Glutamatergic neuron (in vitro differentiated cells): ENCODE results near the gene SMIM20. TPM values are rescaled to one million over a fixed set of nuclear protein-coding genes. Genes with fewer than 3 reads are reported as not detected.

Experiments used
- DNase-seq: peaks from one replicate; pipeline ENCODE4 v3.0.0; 2022
- H3K27ac Mint-ChIP-seq: one replicate; pipeline ENCODE4 v1.8.0; 2020; ENCODE audit warnings: mild to moderate bottlenecking, mixed read lengths, inconsistent platforms; ENCODE audit not compliant: unreplicated experiment
- H3K27me3 Mint-ChIP-seq: one replicate; pipeline ENCODE4 v1.8.0; 2020; ENCODE audit warnings: mild to moderate bottlenecking, moderate library complexity, mixed read lengths, inconsistent platforms; ENCODE audit not compliant: unreplicated experiment
- H3K36me3 Mint-ChIP-seq: one replicate; pipeline ENCODE4 v1.8.0; 2020; ENCODE audit warnings: mild to moderate bottlenecking, mixed read lengths, inconsistent platforms; ENCODE audit not compliant: unreplicated experiment
- H3K4me1 Mint-ChIP-seq: one replicate; pipeline ENCODE4 v1.8.0; 2020; ENCODE audit warnings: mild to moderate bottlenecking, low read depth, mixed read lengths, inconsistent platforms; ENCODE audit not compliant: unreplicated experiment
- H3K4me3 Mint-ChIP-seq: one replicate; pipeline ENCODE4 v1.8.0; 2020; ENCODE audit warnings: mild to moderate bottlenecking, mixed read lengths, inconsistent platforms; ENCODE audit not compliant: unreplicated experiment
- H3K9me3 Mint-ChIP-seq: one replicate; pipeline ENCODE4 v1.8.0; 2020; ENCODE audit warnings: mild to moderate bottlenecking, moderate library complexity, mixed read lengths, inconsistent platforms; ENCODE audit not compliant: unreplicated experiment
- total RNA-seq: library from RNA; stranded (reverse); fragmentation: NEBNext Ultra II Directional; extraction: Animal tissue kit (Norgen Biotek cat#: 25700); gene quantifications from one replicate; pipeline ENCODE4 v1.2.1, GENCODE V29; 2021; ENCODE audit not compliant: unreplicated experiment
- TF ChIP-seq, protein P1 (sequence below): fragments of 200-600 bp; sonication (generic); IDR thresholded peaks from one replicate; pipeline ENCODE4 v1.5.0; 2021; ENCODE audit not compliant: partially characterized antibody, unreplicated experiment

The SMIM20 gene
- total RNA-seq, 1 donor from 2014 or later = 19.6 TPM

DNA sequence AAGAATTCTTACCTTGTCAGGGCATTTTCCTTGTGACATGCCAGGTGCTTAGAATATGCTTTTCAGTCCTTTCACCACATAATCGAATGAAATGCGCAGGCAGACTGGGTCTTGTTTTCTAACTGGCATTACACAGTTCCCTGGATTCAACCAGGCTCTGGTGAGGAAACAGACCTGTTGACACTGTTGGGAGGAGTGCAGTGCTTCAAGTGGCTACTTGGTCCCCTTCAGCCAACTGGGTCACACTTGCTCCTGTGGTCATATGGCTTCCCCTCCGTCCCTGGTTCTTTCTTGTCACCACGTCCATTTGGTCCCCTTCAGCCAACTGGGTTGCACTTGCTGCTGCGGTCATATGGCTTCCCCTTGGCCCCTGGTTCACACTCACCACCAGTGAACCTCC is 9.7 kb downstream of the SMIM20 start:
- Mint-ChIP-seq H3K4me1 (peaks cover 4% of the 10 kb centered on the region), H3K27me3 (no peaks in the 10 kb centered on the region), H3K4me3 (no peak overlapping the region), H3K27ac (no peak overlapping the region), H3K36me3 (no peaks in the 10 kb centered on the region), H3K9me3 (peaks cover 2% of the 10 kb centered on the region)
- DNase-seq = no peak
- TF ChIP-seq, protein P1, sequence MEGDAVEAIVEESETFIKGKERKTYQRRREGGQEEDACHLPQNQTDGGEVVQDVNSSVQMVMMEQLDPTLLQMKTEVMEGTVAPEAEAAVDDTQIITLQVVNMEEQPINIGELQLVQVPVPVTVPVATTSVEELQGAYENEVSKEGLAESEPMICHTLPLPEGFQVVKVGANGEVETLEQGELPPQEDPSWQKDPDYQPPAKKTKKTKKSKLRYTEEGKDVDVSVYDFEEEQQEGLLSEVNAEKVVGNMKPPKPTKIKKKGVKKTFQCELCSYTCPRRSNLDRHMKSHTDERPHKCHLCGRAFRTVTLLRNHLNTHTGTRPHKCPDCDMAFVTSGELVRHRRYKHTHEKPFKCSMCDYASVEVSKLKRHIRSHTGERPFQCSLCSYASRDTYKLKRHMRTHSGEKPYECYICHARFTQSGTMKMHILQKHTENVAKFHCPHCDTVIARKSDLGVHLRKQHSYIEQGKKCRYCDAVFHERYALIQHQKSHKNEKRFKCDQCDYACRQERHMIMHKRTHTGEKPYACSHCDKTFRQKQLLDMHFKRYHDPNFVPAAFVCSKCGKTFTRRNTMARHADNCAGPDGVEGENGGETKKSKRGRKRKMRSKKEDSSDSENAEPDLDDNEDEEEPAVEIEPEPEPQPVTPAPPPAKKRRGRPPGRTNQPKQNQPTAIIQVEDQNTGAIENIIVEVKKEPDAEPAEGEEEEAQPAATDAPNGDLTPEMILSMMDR = no peak

DNA sequence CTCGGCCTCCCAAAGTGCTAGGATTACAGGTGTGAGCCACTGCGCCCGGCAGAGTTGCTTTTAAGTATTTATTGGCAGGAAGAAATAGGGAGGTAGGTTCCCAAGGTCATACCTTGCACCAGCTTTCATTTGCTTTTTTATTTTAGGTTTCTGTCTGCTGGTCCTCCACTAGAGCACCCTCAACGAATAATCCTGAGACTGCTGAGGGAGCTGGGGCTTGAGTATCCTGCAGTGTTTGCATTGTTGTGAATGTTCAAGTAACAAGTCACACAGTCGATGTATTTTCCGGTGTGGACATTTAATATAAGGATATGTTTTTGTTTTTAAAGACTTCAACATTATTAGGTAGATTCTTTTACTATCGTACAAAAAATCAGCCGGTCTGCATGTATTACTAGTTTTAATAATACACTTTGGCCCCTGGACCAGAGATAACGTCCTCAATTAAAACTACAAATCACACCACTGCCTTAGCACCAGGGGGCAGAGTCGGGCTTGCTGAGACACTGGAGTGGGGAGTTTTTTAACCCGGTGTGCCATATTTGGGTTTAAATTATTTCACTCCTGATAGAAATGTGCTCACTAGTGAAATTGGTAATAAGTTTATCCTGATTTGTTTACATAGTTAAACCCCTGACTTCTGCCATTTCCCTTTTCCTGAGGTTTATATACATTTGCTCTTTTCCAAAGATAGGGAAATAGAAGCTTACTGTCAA is 11.6 kb downstream of the SMIM20 start:
- no peak overlapping the region for H3K27ac Mint-ChIP-seq
- DNase-seq = peak; percentile 54
- no peaks in the 10 kb centered on the region for H3K36me3 Mint-ChIP-seq
- TF ChIP-seq, protein P1 = peak; percentile 39
- peaks cover 8% of the 10 kb centered on the region for H3K4me1 Mint-ChIP-seq
- no peaks in the 10 kb centered on the region for H3K27me3 Mint-ChIP-seq
- peaks cover 2% of the 10 kb centered on the region for H3K9me3 Mint-ChIP-seq
- no peak overlapping the region for H3K4me3 Mint-ChIP-seq

DNA sequence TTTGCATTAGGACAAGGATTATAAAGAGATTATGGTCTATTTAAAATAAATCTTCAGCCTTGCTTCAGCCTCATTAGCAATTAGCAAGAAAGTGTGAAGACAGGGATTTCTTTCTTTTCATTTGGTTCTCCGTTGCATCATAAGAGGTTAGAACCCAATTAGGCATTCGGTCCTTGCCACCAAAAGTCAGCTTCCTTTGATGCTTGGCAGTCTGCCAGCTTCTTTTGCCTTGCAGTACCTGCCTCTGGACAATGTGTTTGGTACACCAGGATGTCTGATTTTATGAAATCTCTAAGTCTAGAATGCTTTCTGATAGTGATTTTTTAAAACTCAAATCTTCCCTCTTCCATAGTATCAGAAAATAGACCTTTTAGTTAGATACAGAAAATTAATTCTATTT is 12.4 kb downstream of the SMIM20 start:
- H3K36me3 Mint-ChIP-seq = no peaks in the 10 kb centered on the region
- H3K27me3 Mint-ChIP-seq = no peaks in the 10 kb centered on the region
- DNase-seq = no peak
- no peak overlapping the region for H3K4me3 Mint-ChIP-seq
- TF ChIP-seq, protein P1 = no peak
- peaks cover 8% of the 10 kb centered on the region for H3K4me1 Mint-ChIP-seq
- peaks cover 2% of the 10 kb centered on the region for H3K9me3 Mint-ChIP-seq
- H3K27ac Mint-ChIP-seq = no peak overlapping the region

GRCh38 chr4:25927361-25928195 is 13.6 kb downstream of the SMIM20 start:
- Mint-ChIP-seq H3K4me1 (peaks cover 8% of the 10 kb centered on the region), H3K27me3 (no peaks in the 10 kb centered on the region), H3K4me3 (no peak overlapping the region), H3K9me3 (no peaks in the 10 kb centered on the region), H3K36me3 (no peaks in the 10 kb centered on the region), H3K27ac (no peak overlapping the region)
- DNase-seq = no peak
- TF ChIP-seq, protein P1 = no peak
